ENCODE data around the gene FMC1. TPM values are rescaled to one million over a fixed set of nuclear protein-coding genes. Genes with fewer than 3 reads are reported as not detected.

FMC1 gene

GRCh38 chr7:139389091-139389490 lies 48.0 kb downstream of the FMC1 start:
- Histone ChIP-seq H3K27me3 (ENCODE audit: control insufficient read depth, insufficient read depth, low read length) (no peaks in the 10 kb centered on the region), H3K4me3 (ENCODE audit: low read length) (no peak overlapping the region), H3K4me2 (ENCODE audit: low read length) (no peak overlapping the region), H3K9me3 (replicated peaks; ENCODE audit: low read length) (no peaks in the 10 kb centered on the region), H3K36me3 (ENCODE audit: insufficient read depth, low read length) (peaks cover 42% of the 10 kb centered on the region), H3K4me1 (ENCODE audit: control insufficient read depth, insufficient read depth, low read length) (no peaks in the 10 kb centered on the region), H3K9ac (ENCODE audit: low read depth, low read length) (no peak overlapping the region)

DNA sequence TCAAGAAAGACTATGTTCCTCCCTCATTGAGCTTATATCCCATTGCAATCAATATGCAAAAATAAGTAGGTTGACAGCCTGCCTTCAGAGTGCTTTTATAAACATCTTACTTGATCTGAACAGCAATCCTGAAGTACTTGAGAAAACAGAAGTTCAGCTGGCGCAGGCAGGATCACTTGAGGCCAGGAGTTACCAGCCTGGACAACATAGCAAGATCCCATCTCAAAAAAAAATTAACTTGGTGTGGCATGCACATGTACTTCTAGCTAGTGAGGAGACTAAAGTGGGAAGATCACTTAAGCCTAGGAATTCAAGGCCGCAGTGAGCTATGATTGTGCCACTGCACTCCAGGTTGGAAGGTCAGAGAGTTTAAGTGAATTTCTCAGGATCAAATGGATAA lies 48.6 kb downstream of the FMC1 start:
- Histone ChIP-seq H3K36me3 (ENCODE audit: insufficient read depth, low read length) (peaks cover 43% of the 10 kb centered on the region), H3K9ac (ENCODE audit: low read depth, low read length) (no peak overlapping the region), H3K4me1 (ENCODE audit: control insufficient read depth, insufficient read depth, low read length) (no peaks in the 10 kb centered on the region), H3K27me3 (ENCODE audit: control insufficient read depth, insufficient read depth, low read length) (no peaks in the 10 kb centered on the region), H3K9me3 (replicated peaks; ENCODE audit: low read length) (no peaks in the 10 kb centered on the region), H3K4me2 (ENCODE audit: low read length) (no peak overlapping the region), H3K4me3 (ENCODE audit: low read length) (no peak overlapping the region)

DNA sequence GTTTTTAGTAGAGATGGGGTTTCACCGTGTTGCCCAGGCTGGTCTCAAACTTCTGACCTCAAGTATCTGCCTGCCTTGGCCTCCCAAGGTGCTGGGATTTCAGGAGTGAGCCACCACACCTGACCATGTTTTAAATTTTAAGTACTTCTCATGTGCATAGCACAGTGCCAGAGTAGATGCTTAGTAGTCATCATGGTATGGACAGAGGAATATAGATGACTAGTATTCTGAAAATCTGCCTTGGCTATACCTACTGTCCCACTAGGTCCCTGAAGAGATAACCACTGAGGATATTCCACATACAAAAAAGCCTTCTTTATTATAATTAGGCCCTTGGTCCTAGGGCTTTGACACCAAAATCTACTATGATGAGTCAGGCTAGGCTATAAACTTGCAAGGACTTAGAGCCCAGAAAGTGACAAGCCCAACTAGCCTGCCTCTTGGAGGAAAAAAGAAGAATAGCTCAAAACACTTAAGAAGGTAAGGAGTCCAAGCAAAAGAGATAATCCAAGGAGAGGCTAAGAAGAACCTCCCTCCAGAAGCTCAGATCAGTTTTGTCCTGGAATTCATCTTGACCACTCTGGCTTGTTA lies 52.6 kb downstream of the FMC1 start:
- Histone ChIP-seq H3K4me3 (ENCODE audit: low read length) (no peak overlapping the region), H3K36me3 (ENCODE audit: insufficient read depth, low read length) (peaks cover 32% of the 10 kb centered on the region), H3K9ac (ENCODE audit: low read depth, low read length) (no peak overlapping the region), H3K4me2 (ENCODE audit: low read length) (no peak overlapping the region), H3K4me1 (ENCODE audit: control insufficient read depth, insufficient read depth, low read length) (peaks cover 5% of the 10 kb centered on the region), H3K9me3 (replicated peaks; ENCODE audit: low read length) (no peaks in the 10 kb centered on the region), H3K27me3 (ENCODE audit: control insufficient read depth, insufficient read depth, low read length) (no peaks in the 10 kb centered on the region)

DNA sequence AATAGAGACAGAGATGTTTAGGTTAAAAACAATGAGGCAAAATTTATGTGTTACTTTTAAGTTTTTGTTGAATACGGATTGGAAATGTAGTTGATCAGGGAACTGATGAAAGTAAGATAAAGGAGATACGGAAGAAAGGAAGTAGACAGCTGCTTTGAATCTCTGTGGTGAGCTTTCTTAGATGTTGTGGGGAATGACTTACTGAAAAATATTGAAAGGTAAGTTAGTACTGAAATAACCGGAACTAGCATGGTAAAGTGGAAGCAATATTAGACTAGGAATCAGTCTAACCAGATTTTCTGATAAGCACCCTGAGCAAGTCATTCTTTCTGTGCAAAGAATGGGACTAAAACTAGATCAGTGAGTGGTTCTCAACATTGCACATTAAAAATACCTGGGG lies 53.4 kb downstream of the FMC1 start:
- Histone ChIP-seq H3K4me3 (ENCODE audit: low read length) (no peak overlapping the region), H3K9ac (ENCODE audit: low read depth, low read length) (no peak overlapping the region), H3K4me2 (ENCODE audit: low read length) (no peak overlapping the region), H3K9me3 (replicated peaks; ENCODE audit: low read length) (no peaks in the 10 kb centered on the region), H3K36me3 (ENCODE audit: insufficient read depth, low read length) (peaks cover 37% of the 10 kb centered on the region), H3K27me3 (ENCODE audit: control insufficient read depth, insufficient read depth, low read length) (no peaks in the 10 kb centered on the region), H3K4me1 (ENCODE audit: control insufficient read depth, insufficient read depth, low read length) (peaks cover 5% of the 10 kb centered on the region)

Small RNAs within 50 kb of the gene (small RNA-seq; reads per million reads assigned to genes)
- gene RNU6-206P: not detected

Measured in skeletal muscle satellite cell (primary cell).